Measurements from ENCODE around the gene PPM1D. TPM values are rescaled to one million over a fixed set of nuclear protein-coding genes. Genes with fewer than 3 reads are reported as not detected.
"Not testable (repeated sequence)": the region's sequence is repeated elsewhere in the genome, so short reads cannot be mapped to it uniquely, and the experiment has no call there.

The PPM1D gene
- total RNA-seq (10 to 100 TPM; 12.5 to 19.8 (median 18.6) TPM), polyA plus RNA-seq (1 to 10 TPM; 2.7 to 3.9 (median 3.3) TPM)
- long read RNA-seq, donor 1, full-length matches to known transcripts: 5 of 5 reads
- long read RNA-seq, donor 1, partial matches to known transcripts: 0 of 5 reads
- long read RNA-seq, donor 1, other reads (novel, unspliced or antisense): 0 of 5 reads
- long read RNA-seq, donor 2, full-length matches to known transcripts: 4 of 4 reads
- long read RNA-seq, donor 2, partial matches to known transcripts: 0 of 4 reads
- long read RNA-seq, donor 2, other reads (novel, unspliced or antisense): 0 of 4 reads

DNA sequence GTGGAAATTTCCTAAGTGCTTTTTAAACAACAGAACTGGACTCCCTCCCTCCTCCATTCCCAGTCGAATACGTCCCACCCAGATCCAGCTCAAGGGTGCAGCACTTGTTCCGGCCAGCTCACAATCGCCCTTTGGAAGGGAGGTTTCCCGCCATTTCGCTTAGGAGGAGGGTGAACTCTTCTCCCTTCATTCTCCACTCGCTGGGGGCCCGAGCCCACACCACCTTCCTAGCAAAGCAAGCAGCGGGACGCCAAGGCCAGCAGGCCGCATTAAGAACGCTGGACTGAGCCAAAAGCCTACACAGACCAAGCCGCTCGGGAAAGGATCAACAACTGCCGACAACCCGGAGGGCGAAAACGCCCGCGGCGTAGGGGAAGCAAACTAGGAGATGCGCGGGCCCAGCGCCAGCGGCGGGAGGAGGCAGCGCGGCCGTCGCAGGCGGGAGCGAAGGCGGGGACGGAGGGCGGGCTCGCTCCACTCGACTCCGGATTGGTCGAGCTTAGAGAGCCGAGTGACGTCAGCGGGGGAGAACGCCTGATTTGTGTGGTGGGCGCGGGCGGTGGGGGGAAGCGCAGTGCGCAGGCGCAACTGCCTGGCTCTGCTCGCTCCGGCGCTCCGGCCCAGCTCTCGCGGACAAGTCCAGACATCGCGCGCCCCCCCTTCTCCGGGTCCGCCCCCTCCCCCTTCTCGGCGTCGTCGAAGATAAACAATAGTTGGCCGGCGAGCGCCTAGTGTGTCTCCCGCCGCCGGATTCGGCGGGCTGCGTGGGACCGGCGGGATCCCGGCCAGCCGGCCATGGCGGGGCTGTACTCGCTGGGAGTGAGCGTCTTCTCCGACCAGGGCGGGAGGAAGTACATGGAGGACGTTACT is at the start of gene PPM1D:
PPM1D (plus strand) TSS at position 574 of the 870 bp plus-strand sequence; CDS start at position 796, 222 bp downstream.
- H3K27me3 ChIP-seq (replicated peaks in 1 of 7): no peaks in the 10 kb centered on the region
- intact Hi-C loops (cut with DNase I; ENCODE audit: low total_unique reads): no loop called here
- H3K9me3 ChIP-seq: no peaks in the 10 kb centered on the region
- DNase-seq: peak; percentile 99
- peaks cover 22 to 63% (median 47%) of the 10 kb centered on the region in 6 donors for H3K4me1 ChIP-seq
- peak within 1 kb of the TSS; percentile 58 to 98 (median 86) for H3K4me3 ChIP-seq
- peak; percentile 95 to 97 (median 97) for TF ChIP-seq POLR2AphosphoS5 (IDR thresholded peaks at IDR 0.05)
- TF ChIP-seq, protein P1, sequence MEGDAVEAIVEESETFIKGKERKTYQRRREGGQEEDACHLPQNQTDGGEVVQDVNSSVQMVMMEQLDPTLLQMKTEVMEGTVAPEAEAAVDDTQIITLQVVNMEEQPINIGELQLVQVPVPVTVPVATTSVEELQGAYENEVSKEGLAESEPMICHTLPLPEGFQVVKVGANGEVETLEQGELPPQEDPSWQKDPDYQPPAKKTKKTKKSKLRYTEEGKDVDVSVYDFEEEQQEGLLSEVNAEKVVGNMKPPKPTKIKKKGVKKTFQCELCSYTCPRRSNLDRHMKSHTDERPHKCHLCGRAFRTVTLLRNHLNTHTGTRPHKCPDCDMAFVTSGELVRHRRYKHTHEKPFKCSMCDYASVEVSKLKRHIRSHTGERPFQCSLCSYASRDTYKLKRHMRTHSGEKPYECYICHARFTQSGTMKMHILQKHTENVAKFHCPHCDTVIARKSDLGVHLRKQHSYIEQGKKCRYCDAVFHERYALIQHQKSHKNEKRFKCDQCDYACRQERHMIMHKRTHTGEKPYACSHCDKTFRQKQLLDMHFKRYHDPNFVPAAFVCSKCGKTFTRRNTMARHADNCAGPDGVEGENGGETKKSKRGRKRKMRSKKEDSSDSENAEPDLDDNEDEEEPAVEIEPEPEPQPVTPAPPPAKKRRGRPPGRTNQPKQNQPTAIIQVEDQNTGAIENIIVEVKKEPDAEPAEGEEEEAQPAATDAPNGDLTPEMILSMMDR (IDR thresholded peaks at IDR 0.05 in 8 of 11, conservative IDR thresholded peaks at IDR 0.05 in 3 of 11): peak in 8 of 11 experiments; percentile 4 to 82 (median 56)
- peak; percentile 56 to 86 (median 66) for TF ChIP-seq POLR2A (IDR thresholded peaks at IDR 0.05)
- no peaks in the 10 kb centered on the region for H3K36me3 ChIP-seq
- 0 to 1% (median 1%) methylated on average over 47 to 83 of the region's 83 CpGs for WGBS, 5 donors
- H3K27ac ChIP-seq: peak within 1 kb of the TSS; percentile 81 to 99 (median 97)

DNA sequence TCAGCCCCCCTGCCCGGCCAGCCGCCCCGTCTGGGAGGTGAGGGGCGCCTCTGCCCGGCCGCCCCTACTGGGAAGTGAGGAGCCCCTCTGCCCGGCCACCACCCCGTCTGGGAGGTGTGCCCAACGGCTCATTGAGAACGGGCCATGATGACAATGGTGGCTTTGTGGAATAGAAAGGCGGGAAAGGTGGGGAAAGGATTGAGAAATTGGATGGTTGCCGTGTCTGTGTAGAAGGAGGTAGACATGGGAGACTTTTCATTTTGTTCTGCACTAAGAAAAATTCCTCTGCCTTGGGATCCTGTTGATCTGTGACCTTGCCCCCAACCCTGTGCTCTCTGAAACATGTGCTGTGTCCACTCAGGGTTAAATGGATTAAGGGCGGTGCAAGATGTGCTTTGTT is 47.7 kb upstream of the PPM1D start:
- H3K27ac ChIP-seq; H3K4me3 ChIP-seq; intact Hi-C loops (cut with DNase I; ENCODE audit: low total_unique reads); H3K27me3 ChIP-seq (replicated peaks in 1 of 7); H3K4me1 ChIP-seq; DNase-seq; H3K36me3 ChIP-seq: not testable (repeated sequence)
- peaks cover 0 to 17% (median 9%) of the 10 kb centered on the region in 8 donors for H3K9me3 ChIP-seq
- 85 to 100% (median 95%) methylated on average over 3 to 12 of the region's 13 CpGs for WGBS, 5 donors

DNA sequence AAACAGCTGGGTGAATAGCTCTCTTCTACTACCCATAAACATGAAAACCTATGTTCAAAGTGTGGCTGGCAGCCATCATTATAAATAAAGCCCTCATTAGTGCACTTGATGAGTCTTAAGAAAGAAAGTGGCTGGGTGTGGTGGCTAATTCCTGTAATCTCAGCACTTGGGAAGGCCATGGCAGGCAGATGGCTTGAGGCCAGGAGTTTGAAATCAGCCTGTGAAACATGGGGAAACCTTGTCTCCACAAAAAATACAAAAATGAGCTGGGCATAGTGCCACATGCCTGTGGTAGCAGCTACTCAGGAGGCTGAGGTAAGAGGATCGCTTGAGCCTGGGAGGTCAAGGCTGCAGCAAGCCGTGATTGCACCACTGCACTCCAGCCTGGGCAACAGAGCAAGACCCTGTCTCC is 45.6 kb upstream of the PPM1D start:
- H3K36me3 ChIP-seq: no peaks in the 10 kb centered on the region
- no peaks in the 10 kb centered on the region for H3K27me3 ChIP-seq (replicated peaks in 1 of 7)
- no peak overlapping the region for H3K4me3 ChIP-seq
- DNase-seq: no peak
- no peak overlapping the region for H3K27ac ChIP-seq
- intact Hi-C loops (cut with DNase I; ENCODE audit: low total_unique reads): no loop called here
- H3K4me1 ChIP-seq: no peaks in the 10 kb centered on the region
- TF ChIP-seq, protein P1 (IDR thresholded peaks at IDR 0.05 in 8 of 11, conservative IDR thresholded peaks at IDR 0.05 in 3 of 11): no peak
- TF ChIP-seq POLR2AphosphoS5 (IDR thresholded peaks at IDR 0.05) (no peak), POLR2A (IDR thresholded peaks at IDR 0.05) (no peak)
- 64 to 81% (median 80%) methylated on average over 2 of the region's 2 CpGs for whole genome bisulfite sequencing, 5 donors
- peaks cover 0 to 34% (median 19%) of the 10 kb centered on the region in 8 donors for H3K9me3 ChIP-seq

DNA sequence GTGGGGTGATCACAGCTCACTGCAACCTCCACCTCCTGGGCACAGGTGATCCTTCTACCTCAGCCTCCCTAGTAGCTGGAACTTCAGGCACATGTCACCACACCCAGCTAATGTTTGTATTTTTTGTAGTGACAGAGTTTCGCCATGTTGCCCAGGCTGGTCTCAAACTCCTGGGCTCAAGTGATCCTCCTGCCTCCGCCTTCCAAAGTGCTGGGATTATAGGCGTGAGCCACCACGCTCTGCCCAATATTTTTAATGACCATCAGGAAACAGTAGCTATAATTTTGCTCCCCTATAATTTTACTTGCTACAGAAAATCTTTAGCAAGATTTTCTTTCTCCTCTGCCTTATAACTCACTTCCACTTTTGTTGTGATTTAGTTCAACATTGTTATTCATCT is 44.2 kb upstream of the PPM1D start:
- H3K9me3 ChIP-seq: peaks cover 0 to 34% (median 19%) of the 10 kb centered on the region in 8 donors
- no peak for DNase-seq
- intact Hi-C loops (cut with DNase I; ENCODE audit: low total_unique reads): no loop called here
- no peaks in the 10 kb centered on the region for H3K27me3 ChIP-seq (replicated peaks in 1 of 7)
- H3K4me1 ChIP-seq: no peaks in the 10 kb centered on the region
- no peaks in the 10 kb centered on the region for H3K36me3 ChIP-seq
- H3K27ac ChIP-seq: no peak overlapping the region
- H3K4me3 ChIP-seq: no peak overlapping the region
- WGBS, 5 donors: 94 to 99% (median 97%) methylated on average over 4 of the region's 4 CpGs
- TF ChIP-seq POLR2AphosphoS5 (IDR thresholded peaks at IDR 0.05) (no peak), POLR2A (IDR thresholded peaks at IDR 0.05) (no peak)
- TF ChIP-seq, protein P1 (IDR thresholded peaks at IDR 0.05 in 8 of 11, conservative IDR thresholded peaks at IDR 0.05 in 3 of 11): no peak
